ENCODE data around the gene TMEM272.

The TMEM272 gene

GRCh38 chr13:51841732-51842131 lies 3.2 kb downstream of the TMEM272 start:
- no peak overlapping the region for H3K4me3 ChIP-seq (ENCODE audit: low read length)
- DNase-seq (ENCODE audit: low read depth), result no peak
- no peak for TF ChIP-seq CTCF (conservative IDR thresholded peaks at IDR 0.05; ENCODE audit: low read length)

- H3K4me3 ChIP-seq (ENCODE audit: low read length), result no peak overlapping the region
- no peak for DNase-seq (ENCODE audit: low read depth)
- no peak for TF ChIP-seq CTCF (conservative IDR thresholded peaks at IDR 0.05; ENCODE audit: low read length)
Observed at GRCh38 chr13:51840917-51841316, 4.1 kb downstream of the TMEM272 start.

- no peak overlapping the region for H3K4me3 ChIP-seq (ENCODE audit: low read length)
- no peak for DNase-seq (ENCODE audit: low read depth)
- TF ChIP-seq CTCF (conservative IDR thresholded peaks at IDR 0.05; ENCODE audit: low read length), result no peak
Observed at GRCh38 chr13:51839711-51840540, 5.1 kb downstream of the TMEM272 start.

GRCh38 chr13:51838240-51838846 lies 6.6 kb downstream of the TMEM272 start:
- DNase-seq (ENCODE audit: low read depth), result peak; percentile 68
- TF ChIP-seq CTCF (conservative IDR thresholded peaks at IDR 0.05; ENCODE audit: low read length), result no peak
- H3K4me3 ChIP-seq (ENCODE audit: low read length), result no peak overlapping the region

GRCh38 chr13:51837016-51837415 lies 8.0 kb downstream of the TMEM272 start:
- no peak for DNase-seq (ENCODE audit: low read depth)
- H3K4me3 ChIP-seq (ENCODE audit: low read length), result no peak overlapping the region
- TF ChIP-seq CTCF (conservative IDR thresholded peaks at IDR 0.05; ENCODE audit: low read length), result no peak

- no peak overlapping the region for H3K4me3 ChIP-seq (ENCODE audit: low read length)
- TF ChIP-seq CTCF (conservative IDR thresholded peaks at IDR 0.05; ENCODE audit: low read length), result no peak
- DNase-seq (ENCODE audit: low read depth), result no peak
Observed at GRCh38 chr13:51834581-51835171, 10.3 kb downstream of the TMEM272 start.
